Heart left ventricle (tissue), 16 donors: ENCODE results near the gene BRMS1. TPM values are rescaled to one million over a fixed set of nuclear protein-coding genes. Genes with fewer than 3 reads are reported as not detected.
"Not testable (repeated sequence)": the region's sequence is repeated elsewhere in the genome, so short reads cannot be mapped to it uniquely, and the experiment has no call there.

Source experiments
- ATAC-seq, 4 donors: fragments of 200-7000 bp; cut with Tn5 transposase; one replicate each; pipeline ENCODE4 v1.9.1; 2020 to 2022; ENCODE audit warnings: moderate library complexity in 4 of 4, mild to moderate bottlenecking in 3 of 4, moderate number of reproducible peaks in 1 of 4
- DNase-seq, 5 donors: peaks; one replicate each; pipeline ENCODE4 v3.0.0-alpha.2; 2020
- H3K27ac ChIP-seq, 12 donors: fragments of 200-600 bp; sonication (generic) in 4 of 12; one replicate each; pipeline versions ENCODE4 v1.5.0 to v1.8.0; 2016 to 2022; ENCODE audit warnings: mild to moderate bottlenecking in 2 of 12
- H3K27me3 ChIP-seq, 9 donors: fragments of 200-600 bp; sonication (generic) in 2 of 9; one replicate each; pipeline versions ENCODE4 v1.5.1 to v1.8.0; 2016 to 2022; ENCODE audit warnings: mild to moderate bottlenecking in 3 of 9
- H3K36me3 ChIP-seq, 9 donors: fragments of 200-600 bp; sonication (generic) in 2 of 9; one replicate each; pipeline versions ENCODE4 v1.5.0 to v1.8.0; 2018 to 2022; ENCODE audit warnings: mild to moderate bottlenecking in 2 of 9
- H3K4me1 ChIP-seq, 12 donors: fragments of 200-600 bp; sonication (generic) in 4 of 12; one replicate each; pipeline versions ENCODE4 v1.5.0 to v1.8.0; 2016 to 2022; ENCODE audit warnings: mild to moderate bottlenecking in 3 of 12
- H3K4me3 ChIP-seq, 12 donors: fragments of 200-600 bp; sonication (generic) in 4 of 12; one replicate each; pipeline versions ENCODE4 v1.5.0 to v1.8.0; 2017 to 2022; ENCODE audit warnings: mild to moderate bottlenecking in 9 of 12, moderate library complexity in 4 of 12
- H3K9me3 ChIP-seq, 12 donors: fragments of 200-600 bp; sonication (generic) in 4 of 12; one replicate each; pipeline versions ENCODE4 v1.5.0 to v1.8.0; 2016 to 2022; ENCODE audit warnings: mild to moderate bottlenecking in 1 of 12
- POLR2A ChIP-seq, 2 donors: fragments of 450-650 bp; IDR thresholded peaks; one replicate each; pipeline ENCODE4 v1.6.1; 2017; ENCODE audit warnings: antibody characterized with exemption in 2 of 2, mild to moderate bottlenecking in 2 of 2, moderate library complexity in 2 of 2
- WGBS, 4 donors: extraction: QIAGEN DNeasy Blood & Tissue Kit in 2 of 4; methylation state at CpG; one replicate each; pipeline versions ENCODE4 v1.1.5 to v1.1.7; 2013 to 2018; 5-methylcytosine and 5-hydroxymethylcytosine counted together
- intact Hi-C, 10 donors: fragments of 100-400 bp; cut with DNase I; formaldehyde crosslinking; loops; one replicate each; pipeline versions ENCODE4 v1.11.1 to v1.14.2; 2022
- polyA plus RNA-seq, 2 donors: library from polyadenylated mRNA; stranded (reverse); fragments of 200-250 nt; gene quantifications; one replicate each; pipeline ENCODE4 v1.2.3, GENCODE V29; 2013
- total RNA-seq, 9 donors: library from RNA; depleted of rRNA in 2 of 9; stranded (reverse); fragments of >200 nt in 2 of 9; fragmentation: NEBNext Ultra II Directional in 3 of 9; extraction: Animal tissue kit (Norgen Biotek cat#: 25700) in 3 of 9; gene quantifications; one replicate each; pipeline versions ENCODE4 v1.1.0 to v1.2.4, GENCODE V29; 2016 to 2023
- TF ChIP-seq, protein P1 (sequence below), 12 donors: fragments of 200-600 bp; sonication (generic) in 4 of 12; IDR thresholded peaks; one replicate each; pipeline versions ENCODE4 v1.5.0 to v1.8.0; 2018 to 2022; ENCODE audit warnings: antibody characterized with exemption in 12 of 12, mild to moderate bottlenecking in 5 of 12
- donor health status: ischemic (EF 13 %, LVEDD 7.1; RV severe dilation, severe dysfunction).
- donor health status: healthy with polysubstance abuse.
- donor health status: DM: no; HTN: yes; CAD: no.
- donor health status: DM: no; HTN: no; CAD: no.
- donor health status: ischemic (EF 25% LVEDD 6.9; RV normal size, moderate dysfunction).
- donor health status: ischemic (EF 25% LVEDD 5.7; RV mildly dilated, moderate dysfunction).
- donor health status: healthy.
- donor health status: DM: yes; HTN: yes; CAD: no.
- donor health status: ischemic (EF 35%, LVEDD 5.7; RV mildly dilated, moderate dysfunction).
- donor health status: nonischemic (EF 11% LVEDD 7.7; RV severe dilation, severe dysfunction).
- donor health status: DM: yes; HTN: yes; CAD: no.
- donor health status: PGD.
- donor health status: ischemic (EF 29% LVEDD 5.4; RV normal size, mild dysfunction).
- donor health status: nonischemic (EF 23%, LVEDD 6.1; RV moderate dilation, normal function).

BRMS1 gene
- total and polyA plus RNA-seq, 11 donors = 9.7 to 77.4 (median 22.7) TPM

DNA sequence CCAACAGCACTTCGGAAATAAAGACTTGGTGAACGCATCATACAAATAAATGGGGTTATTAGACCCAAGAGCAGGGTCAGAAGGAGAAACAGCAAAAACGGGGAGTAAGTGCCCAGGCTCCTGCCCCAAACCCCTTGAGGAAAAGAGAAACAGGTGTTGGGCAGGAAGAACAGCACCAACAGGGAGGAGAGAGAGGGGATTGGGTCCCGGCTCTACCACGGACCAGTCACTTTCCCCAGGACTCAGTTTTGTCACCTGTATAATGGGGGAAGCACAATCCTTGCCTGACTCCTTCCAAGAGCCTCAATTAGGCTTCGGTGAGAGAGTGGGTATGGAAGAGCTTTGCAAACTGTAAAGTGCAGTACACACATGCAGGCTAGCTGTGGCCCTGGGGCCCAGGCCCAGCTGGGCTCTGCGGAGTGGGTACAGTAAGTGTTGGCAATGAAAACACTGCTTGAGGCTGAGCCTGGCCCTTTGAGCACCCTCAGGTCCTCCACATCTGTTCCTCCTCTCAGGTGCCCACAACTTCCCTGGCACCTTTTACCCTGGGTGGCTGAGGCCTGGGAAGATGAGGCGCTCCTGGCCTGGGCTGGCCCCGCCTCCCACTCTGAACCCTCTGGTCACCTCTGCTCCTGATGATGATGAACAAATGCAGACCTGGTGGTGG is 17.7 kb upstream of the BRMS1 start:
- Histone ChIP-seq H3K36me3 (peaks cover 0 to 4% (median 0%) of the 10 kb centered on the region in 9 donors), H3K27ac (peak overlapping the region in 1 of 12 donors; percentile 26), H3K27me3 (no peaks in the 10 kb centered on the region), H3K4me1 (peaks cover 0 to 13% (median 0%) of the 10 kb centered on the region in 12 donors), H3K9me3 (no peaks in the 10 kb centered on the region), H3K4me3 (no peak overlapping the region)
- intact Hi-C loops = no loop called here
- TF ChIP-seq, protein P1, sequence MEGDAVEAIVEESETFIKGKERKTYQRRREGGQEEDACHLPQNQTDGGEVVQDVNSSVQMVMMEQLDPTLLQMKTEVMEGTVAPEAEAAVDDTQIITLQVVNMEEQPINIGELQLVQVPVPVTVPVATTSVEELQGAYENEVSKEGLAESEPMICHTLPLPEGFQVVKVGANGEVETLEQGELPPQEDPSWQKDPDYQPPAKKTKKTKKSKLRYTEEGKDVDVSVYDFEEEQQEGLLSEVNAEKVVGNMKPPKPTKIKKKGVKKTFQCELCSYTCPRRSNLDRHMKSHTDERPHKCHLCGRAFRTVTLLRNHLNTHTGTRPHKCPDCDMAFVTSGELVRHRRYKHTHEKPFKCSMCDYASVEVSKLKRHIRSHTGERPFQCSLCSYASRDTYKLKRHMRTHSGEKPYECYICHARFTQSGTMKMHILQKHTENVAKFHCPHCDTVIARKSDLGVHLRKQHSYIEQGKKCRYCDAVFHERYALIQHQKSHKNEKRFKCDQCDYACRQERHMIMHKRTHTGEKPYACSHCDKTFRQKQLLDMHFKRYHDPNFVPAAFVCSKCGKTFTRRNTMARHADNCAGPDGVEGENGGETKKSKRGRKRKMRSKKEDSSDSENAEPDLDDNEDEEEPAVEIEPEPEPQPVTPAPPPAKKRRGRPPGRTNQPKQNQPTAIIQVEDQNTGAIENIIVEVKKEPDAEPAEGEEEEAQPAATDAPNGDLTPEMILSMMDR (IDR thresholded peaks at IDR 0.05) = no peak
- TF ChIP-seq POLR2A (IDR thresholded peaks at IDR 0.05) = no peak
- 79 to 89% (median 85%) methylated on average over 8 to 9 of the region's 9 CpGs for WGBS, 4 donors
- ATAC-seq (no peak), DNase-seq (peak in 1 of 5 donors; percentile 33)

DNA sequence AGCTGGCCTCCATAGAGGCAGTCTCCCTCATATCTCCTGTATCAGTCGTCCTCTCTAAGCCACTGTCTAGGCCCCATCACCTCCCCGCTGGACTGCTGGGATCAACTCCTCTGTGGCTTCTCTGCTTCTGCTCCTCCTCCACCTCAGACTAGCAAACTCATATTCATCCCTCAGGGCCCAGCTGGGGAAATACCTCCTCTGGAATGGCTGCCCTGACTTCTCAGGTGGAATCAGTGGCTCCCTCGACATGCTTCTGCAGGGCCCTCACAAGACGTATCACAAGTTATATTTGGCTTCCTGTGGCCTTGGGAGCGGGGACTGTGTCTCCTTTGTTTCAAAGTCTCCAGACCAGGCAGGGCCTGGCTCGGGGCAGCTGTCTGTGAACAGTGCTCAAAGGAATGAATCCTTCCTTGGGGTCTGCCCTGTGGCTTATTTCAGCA is 16.6 kb upstream of the BRMS1 start:
- TF ChIP-seq, protein P1 (IDR thresholded peaks at IDR 0.05) = no peak
- TF ChIP-seq POLR2A (IDR thresholded peaks at IDR 0.05) = no peak
- H3K9me3 ChIP-seq = no peaks in the 10 kb centered on the region
- no peak overlapping the region for H3K4me3 ChIP-seq
- DNase-seq (peak in 1 of 5 donors; percentile 37), ATAC-seq (no peak)
- H3K27me3 ChIP-seq = no peaks in the 10 kb centered on the region
- peaks cover 0 to 13% (median 0%) of the 10 kb centered on the region in 12 donors for H3K4me1 ChIP-seq
- no peak overlapping the region for H3K27ac ChIP-seq
- no peaks in the 10 kb centered on the region for H3K36me3 ChIP-seq
- 70 to 82% (median 77%) methylated on average over 6 of the region's 6 CpGs for WGBS, 4 donors
- intact Hi-C loops = no loop called here

DNA sequence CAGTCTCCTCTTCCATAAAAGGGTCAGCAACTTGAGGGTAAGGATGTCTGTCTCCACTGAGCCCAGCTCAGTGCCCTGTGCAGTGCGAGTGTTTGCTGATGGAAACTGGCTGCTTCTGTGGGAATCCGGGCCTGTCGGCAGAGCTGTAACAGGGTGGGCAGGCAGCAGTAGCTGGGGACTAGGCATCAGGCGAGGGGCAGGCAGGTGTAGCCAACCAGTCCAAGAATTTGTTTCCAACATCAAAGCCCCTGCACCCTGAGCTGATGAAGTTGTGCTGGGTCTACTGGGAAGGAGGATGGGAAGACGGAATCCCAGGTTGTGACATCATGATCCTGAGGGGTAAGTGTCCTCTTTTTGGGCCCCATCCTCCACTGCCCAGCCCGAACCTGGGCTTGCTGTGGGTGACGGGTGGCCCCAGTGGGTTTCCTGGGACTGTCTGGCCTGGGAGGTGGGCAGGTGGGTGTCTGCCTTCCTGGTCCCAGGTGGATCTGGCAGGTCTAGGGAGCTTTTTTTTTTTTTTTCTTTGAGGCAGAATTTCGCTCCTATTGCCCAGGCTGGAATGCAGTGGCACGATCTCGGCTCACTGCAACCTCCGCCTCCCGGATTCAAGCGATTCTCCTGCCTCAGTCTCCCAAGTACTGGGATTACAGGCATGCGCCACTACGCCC is 15.6 kb upstream of the BRMS1 start:
- Histone ChIP-seq H3K4me1 (peaks cover 0 to 13% (median 0%) of the 10 kb centered on the region in 12 donors), H3K4me3 (no peak overlapping the region), H3K27ac (no peak overlapping the region), H3K36me3 (no peaks in the 10 kb centered on the region), H3K27me3 (no peaks in the 10 kb centered on the region), H3K9me3 (no peaks in the 10 kb centered on the region)
- ATAC-seq (peak in 1 of 4 donors; percentile 2), DNase-seq (peak in 1 of 5 donors; percentile 33)
- no peak for TF ChIP-seq POLR2A (IDR thresholded peaks at IDR 0.05)
- TF ChIP-seq, protein P1 (IDR thresholded peaks at IDR 0.05) = no peak
- 90 to 95% (median 93%) methylated on average over 15 of the region's 15 CpGs for WGBS, 4 donors
- intact Hi-C loops = no loop called here

DNA sequence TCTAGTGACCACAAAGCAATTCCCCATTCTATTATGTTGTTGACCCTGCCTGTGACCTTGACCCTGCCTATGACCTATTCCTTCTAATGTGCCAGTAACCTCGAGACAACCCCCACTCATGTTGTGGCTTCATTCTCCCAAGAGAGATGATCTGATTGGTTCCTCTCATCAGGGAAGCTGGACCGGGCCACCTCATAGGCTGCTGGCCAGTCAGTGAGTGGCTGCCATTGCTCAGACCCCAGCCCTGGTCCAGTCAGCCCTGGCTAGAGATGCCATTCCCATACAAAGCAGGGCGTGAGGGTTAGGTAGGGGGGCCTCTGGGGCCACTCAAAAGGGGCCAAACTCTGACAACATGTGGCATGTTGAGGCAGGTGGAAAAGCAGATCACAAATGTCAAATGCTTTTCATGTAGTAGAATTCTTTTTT is 14.8 kb upstream of the BRMS1 start:
- intact Hi-C loops = no loop called here
- no peak overlapping the region for H3K4me3 ChIP-seq
- ATAC-seq = peak in 2 of 4 donors; percentile 7 to 19
- DNase-seq = no peak
- H3K27me3 ChIP-seq = no peaks in the 10 kb centered on the region
- H3K9me3 ChIP-seq = no peaks in the 10 kb centered on the region
- H3K4me1 ChIP-seq = peaks cover 0 to 13% (median 0%) of the 10 kb centered on the region in 12 donors
- no peak overlapping the region for H3K27ac ChIP-seq
- H3K36me3 ChIP-seq = peaks cover 0 to under 1% (median 0%) of the 10 kb centered on the region in 9 donors
- no peak for TF ChIP-seq POLR2A (IDR thresholded peaks at IDR 0.05)
- TF ChIP-seq, protein P1 (IDR thresholded peaks at IDR 0.05) = no peak
- 60 to 70% (median 67%) methylated on average over 3 of the region's 3 CpGs for WGBS, 4 donors

DNA sequence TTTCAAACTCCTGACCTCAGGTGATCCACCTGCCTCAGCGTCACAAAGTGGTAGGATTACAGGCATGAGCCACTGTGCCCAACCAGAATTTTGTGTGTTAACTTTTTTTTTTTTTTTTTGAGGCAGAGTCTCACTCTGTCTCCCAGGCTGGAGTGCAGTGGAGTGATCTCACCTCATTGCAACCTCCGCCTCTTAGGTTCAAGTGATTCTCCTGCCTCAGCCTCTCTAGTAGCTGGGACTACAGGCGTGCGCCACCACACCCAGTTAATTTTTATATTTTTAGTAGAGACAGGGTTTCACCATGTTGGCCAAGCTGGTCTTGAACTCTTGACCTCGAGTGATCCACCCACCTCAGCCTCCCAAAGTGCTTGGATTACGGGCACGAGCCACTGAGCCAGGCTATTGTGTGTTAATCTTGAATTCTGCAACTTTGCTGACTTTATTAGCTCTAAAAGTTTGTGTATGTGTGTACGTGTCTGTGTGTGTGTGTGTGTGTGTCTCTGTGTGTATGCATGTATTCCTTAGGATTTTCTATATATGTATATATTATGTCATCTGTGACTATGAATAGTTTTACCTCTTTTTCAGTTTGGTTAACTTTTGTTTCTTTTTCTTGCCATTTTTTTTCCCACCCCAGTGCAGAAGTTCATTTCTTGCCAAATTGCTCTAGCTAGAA is 5.8 kb upstream of the BRMS1 start:
- H3K27me3 ChIP-seq, H3K9me3 ChIP-seq, H3K27ac ChIP-seq, intact Hi-C loops, H3K4me3 ChIP-seq, ATAC-seq, DNase-seq: not testable (repeated sequence)
- peaks cover 0 to 12% (median 0%) of the 10 kb centered on the region in 9 donors for H3K36me3 ChIP-seq
- H3K4me1 ChIP-seq = peaks cover 0 to 22% (median 15%) of the 10 kb centered on the region in 12 donors
- WGBS, 4 donors = 84 to 96% (median 90%) methylated on average over 8 of the region's 8 CpGs
